ENCODE measurements around the gene VPS35L. TPM values are rescaled to one million over a fixed set of nuclear protein-coding genes. Genes with fewer than 3 reads are reported as not detected.

VPS35L gene
- total and polyA plus RNA-seq, 8 donors: 15.2 to 205 (median 29.7) TPM

- no peak overlapping the region for H3K4me3 ChIP-seq
- DNase-seq: no peak
- no peaks in the 10 kb centered on the region for H3K27me3 ChIP-seq
- TF ChIP-seq POLR2AphosphoS5 (IDR thresholded peaks at IDR 0.05) (no peak), POLR2A (IDR thresholded peaks at IDR 0.05) (no peak), EP300 (IDR thresholded peaks at IDR 0.05) (no peak)
- TF ChIP-seq, protein P1, sequence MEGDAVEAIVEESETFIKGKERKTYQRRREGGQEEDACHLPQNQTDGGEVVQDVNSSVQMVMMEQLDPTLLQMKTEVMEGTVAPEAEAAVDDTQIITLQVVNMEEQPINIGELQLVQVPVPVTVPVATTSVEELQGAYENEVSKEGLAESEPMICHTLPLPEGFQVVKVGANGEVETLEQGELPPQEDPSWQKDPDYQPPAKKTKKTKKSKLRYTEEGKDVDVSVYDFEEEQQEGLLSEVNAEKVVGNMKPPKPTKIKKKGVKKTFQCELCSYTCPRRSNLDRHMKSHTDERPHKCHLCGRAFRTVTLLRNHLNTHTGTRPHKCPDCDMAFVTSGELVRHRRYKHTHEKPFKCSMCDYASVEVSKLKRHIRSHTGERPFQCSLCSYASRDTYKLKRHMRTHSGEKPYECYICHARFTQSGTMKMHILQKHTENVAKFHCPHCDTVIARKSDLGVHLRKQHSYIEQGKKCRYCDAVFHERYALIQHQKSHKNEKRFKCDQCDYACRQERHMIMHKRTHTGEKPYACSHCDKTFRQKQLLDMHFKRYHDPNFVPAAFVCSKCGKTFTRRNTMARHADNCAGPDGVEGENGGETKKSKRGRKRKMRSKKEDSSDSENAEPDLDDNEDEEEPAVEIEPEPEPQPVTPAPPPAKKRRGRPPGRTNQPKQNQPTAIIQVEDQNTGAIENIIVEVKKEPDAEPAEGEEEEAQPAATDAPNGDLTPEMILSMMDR (IDR thresholded peaks at IDR 0.05): no peak
- no peaks in the 10 kb centered on the region for H3K4me1 ChIP-seq
- no peak overlapping the region for H3K27ac ChIP-seq
- intact Hi-C loops (cut with DNase I; ENCODE audit: low total_unique reads): no loop called here
- WGBS, 5 donors: 93 to 97% (median 95%) methylated on average over 5 of the region's 5 CpGs
- H3K9me3 ChIP-seq: no peaks in the 10 kb centered on the region
- peaks cover 31 to 99% (median 85%) of the 10 kb centered on the region in 4 donors for H3K36me3 ChIP-seq
These were observed 58.3 kb downstream of the VPS35L start for GRCh38 chr16:19613834-19614233.

DNA sequence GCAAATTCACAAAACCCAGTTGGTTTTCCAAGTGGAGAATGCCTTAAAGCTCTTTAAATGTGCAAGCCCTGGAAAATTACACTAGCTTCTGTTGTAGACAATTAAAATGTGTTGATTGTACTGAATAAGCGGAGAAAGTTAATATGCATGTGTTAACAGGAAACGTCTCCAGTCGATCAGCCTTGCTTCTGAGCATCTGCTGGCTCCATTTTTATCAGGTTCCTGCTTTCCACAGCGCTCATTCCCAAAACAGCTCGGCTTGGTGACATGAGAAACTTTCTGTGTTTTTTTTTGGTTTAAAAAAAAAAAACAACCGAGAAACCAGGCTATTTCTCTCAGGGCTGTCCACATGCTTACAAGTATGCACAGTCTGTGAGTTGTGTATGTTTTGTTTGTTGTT lies 60.7 kb downstream of the VPS35L start:
- 90 to 92% (median 91%) methylated on average over 6 of the region's 6 CpGs for WGBS, 5 donors
- TF ChIP-seq, protein P1 (IDR thresholded peaks at IDR 0.05): no peak
- no peak for TF ChIP-seq POLR2A (IDR thresholded peaks at IDR 0.05)
- TF ChIP-seq POLR2AphosphoS5 (IDR thresholded peaks at IDR 0.05): no peak
- TF ChIP-seq EP300 (IDR thresholded peaks at IDR 0.05): no peak
- peaks cover 25 to 83% (median 73%) of the 10 kb centered on the region in 4 donors for H3K36me3 ChIP-seq

DNA sequence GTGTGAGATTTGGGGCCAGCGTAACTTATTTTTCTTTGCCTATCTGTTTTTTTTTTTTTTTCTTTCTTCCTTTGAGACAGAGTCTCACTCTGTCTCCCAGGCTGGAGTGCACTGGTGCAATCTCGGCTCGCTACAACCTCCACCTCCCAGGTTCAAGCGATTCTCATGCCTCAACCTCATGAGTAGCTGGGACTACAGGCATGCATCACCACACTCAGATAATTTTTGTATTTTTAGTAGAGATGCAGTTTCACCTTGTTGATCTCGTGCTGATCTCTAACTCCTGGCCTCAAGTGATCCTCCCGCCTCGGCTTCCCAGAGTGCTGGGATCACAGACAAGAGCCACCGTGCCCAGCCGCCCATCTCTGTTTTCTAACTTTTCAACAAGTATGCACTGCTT lies 63.4 kb downstream of the VPS35L start:
- H3K27ac ChIP-seq: no peak overlapping the region
- WGBS, 5 donors: 95 to 97% (median 96%) methylated on average over 9 of the region's 9 CpGs
- intact Hi-C loops (cut with DNase I; ENCODE audit: low total_unique reads): no loop called here
- H3K27me3 ChIP-seq: no peaks in the 10 kb centered on the region
- no peak for DNase-seq
- no peaks in the 10 kb centered on the region for H3K9me3 ChIP-seq
- H3K4me1 ChIP-seq: no peaks in the 10 kb centered on the region
- H3K4me3 ChIP-seq: no peak overlapping the region
- peaks cover 22 to 79% (median 65%) of the 10 kb centered on the region in 4 donors for H3K36me3 ChIP-seq
- TF ChIP-seq POLR2AphosphoS5 (IDR thresholded peaks at IDR 0.05): no peak

More for the DNA sequence above, 60.7 kb downstream of the VPS35L start:
- DNase-seq: no peak
- Histone ChIP-seq H3K4me1 (no peaks in the 10 kb centered on the region), H3K27me3 (no peaks in the 10 kb centered on the region), H3K27ac (no peak overlapping the region), H3K9me3 (no peaks in the 10 kb centered on the region), H3K4me3 (no peak overlapping the region)
- intact Hi-C loops (cut with DNase I; ENCODE audit: low total_unique reads): no loop called here

DNA sequence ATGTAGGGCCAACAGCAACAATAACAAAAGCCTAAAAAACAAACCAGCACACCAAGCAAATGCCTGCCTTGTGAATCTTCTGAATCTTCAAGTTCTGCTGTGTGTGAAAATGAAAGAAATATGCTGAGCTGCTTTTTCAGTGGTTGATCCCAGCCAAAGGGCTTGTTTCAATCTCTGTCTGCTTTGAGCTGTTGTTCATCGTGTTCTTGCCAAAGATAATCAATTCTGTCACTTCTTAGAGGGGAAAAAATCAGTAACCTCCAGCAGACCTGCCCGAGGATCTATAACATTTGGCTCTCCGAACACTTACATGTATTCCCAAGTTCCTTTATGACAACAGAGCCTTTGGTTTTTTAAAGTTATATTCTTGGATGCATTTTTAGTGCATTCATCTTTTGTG lies 65.9 kb downstream of the VPS35L start:
- TF ChIP-seq POLR2AphosphoS5 (IDR thresholded peaks at IDR 0.05): no peak
- TF ChIP-seq, protein P1 (IDR thresholded peaks at IDR 0.05): no peak
- no peak for TF ChIP-seq EP300 (IDR thresholded peaks at IDR 0.05)
- no peak for TF ChIP-seq POLR2A (IDR thresholded peaks at IDR 0.05)
- Histone ChIP-seq H3K27ac (no peak overlapping the region), H3K9me3 (no peaks in the 10 kb centered on the region), H3K27me3 (no peaks in the 10 kb centered on the region), H3K36me3 (peaks cover 21 to 80% (median 67%) of the 10 kb centered on the region in 4 donors), H3K4me1 (no peaks in the 10 kb centered on the region), H3K4me3 (no peak overlapping the region)
- intact Hi-C loops (cut with DNase I; ENCODE audit: low total_unique reads): no loop called here
- DNase-seq: peak in 1 of 2 donors; percentile 9
- 86 to 92% (median 90%) methylated on average over 3 of the region's 3 CpGs for WGBS, 5 donors

DNA sequence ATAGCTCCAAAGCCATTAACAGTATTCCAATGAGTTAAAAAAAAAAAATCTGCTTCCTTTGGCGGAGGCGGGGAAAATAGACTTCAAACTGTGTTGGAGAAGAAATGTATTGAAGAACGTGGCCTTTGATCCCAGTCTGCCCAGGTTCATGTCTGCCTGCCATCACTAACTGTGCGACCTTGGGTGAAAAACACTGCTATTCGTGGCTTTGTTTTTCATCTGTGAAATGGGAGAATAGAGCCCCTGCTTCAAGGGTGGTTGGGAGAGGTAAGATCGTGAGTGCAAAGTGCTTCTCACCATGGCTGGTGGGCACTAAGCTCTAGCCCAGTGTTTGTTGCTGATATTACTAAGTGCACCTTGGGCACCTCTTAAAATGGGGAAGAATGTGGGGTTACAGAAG lies 69.5 kb downstream of the VPS35L start:
- Histone ChIP-seq H3K27me3 (no peaks in the 10 kb centered on the region), H3K4me1 (no peaks in the 10 kb centered on the region), H3K9me3 (no peaks in the 10 kb centered on the region), H3K36me3 (peaks cover 13 to 84% (median 73%) of the 10 kb centered on the region in 4 donors), H3K27ac (no peak overlapping the region), H3K4me3 (no peak overlapping the region)
- intact Hi-C loops (cut with DNase I; ENCODE audit: low total_unique reads): no loop called here
- no peak for DNase-seq
- 87 to 98% (median 91%) methylated on average over 6 of the region's 6 CpGs for WGBS, 5 donors
- TF ChIP-seq EP300 (IDR thresholded peaks at IDR 0.05): no peak
- TF ChIP-seq POLR2AphosphoS5 (IDR thresholded peaks at IDR 0.05): no peak
- TF ChIP-seq POLR2A (IDR thresholded peaks at IDR 0.05): no peak
- TF ChIP-seq, protein P1 (IDR thresholded peaks at IDR 0.05): no peak

Data from stomach (tissue), 9 donors.